Measurements from ENCODE around the gene AMIGO3.

The AMIGO3 gene

DNA sequence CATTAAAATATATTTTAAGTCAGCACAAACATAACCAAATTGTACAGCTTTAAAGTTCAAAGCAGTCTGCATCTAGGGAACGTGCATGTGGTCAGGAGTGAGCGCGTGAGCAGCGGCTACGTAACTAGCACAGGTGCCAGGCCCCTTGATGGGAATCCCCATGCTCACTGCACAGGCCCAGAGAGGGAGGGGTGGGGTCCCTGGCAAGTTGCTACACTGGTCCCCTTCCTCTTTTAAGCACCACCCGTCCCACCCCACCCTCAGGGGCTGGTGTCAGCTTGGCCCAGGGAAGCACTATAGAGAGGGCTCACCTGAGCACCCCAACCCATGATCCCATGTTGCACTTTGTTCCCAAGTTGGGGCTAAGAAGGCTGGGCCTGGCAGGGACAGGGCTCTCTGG lies 5.1 kb upstream of the AMIGO3 start:
- DNase-seq = no peak

DNA sequence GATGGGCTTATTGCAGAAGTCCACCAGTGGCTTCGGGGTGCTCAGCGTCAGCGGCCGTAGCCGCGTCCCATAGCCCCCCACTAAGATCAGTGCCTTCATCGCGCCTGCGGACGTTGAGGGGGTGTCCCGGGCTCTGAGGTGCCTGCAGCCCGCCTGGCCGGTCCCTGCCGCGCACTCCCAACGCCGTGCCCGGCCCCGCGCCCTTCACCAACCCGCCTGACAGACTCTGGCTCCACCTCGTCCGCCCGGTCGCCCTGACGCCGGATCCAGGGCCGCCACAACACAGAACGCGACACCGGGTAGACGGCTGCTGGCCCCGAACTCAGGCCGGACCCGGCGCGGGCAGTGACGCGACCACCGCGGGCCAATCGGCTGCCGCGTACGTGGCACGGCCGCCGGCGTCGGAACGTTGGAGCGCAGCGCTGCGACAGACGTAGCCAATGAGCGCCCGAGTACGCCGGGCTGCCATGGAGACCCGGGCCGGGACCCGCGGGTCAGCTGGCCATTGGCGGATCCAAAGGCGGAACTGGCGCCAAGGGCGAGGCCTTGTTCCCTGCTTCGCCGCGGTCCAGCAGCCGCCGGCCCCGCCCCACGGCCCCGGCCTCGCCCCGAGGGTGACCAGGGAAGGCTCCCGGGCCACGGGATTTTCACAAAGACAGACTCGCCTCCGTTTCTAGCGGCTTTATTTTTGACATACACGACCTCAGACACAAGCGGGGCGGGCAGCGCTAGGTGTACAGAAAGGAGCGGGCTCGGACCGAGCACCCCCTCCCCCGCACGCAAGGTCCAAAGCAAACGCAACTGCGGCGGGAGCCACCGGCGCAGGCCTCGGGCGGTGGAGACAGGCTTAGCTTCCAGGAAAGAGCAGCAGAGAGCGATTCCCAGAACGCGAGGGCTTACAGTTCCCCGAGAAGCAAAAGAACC lies 4.4 kb upstream of the AMIGO3 start, which contains the start of gene GMPPB:
GMPPB (minus strand) TSS at position 324 of the 924 bp plus-strand sequence; CDS start at position 99, 225 bp downstream.
- DNase-seq = peak; percentile 86

DNA sequence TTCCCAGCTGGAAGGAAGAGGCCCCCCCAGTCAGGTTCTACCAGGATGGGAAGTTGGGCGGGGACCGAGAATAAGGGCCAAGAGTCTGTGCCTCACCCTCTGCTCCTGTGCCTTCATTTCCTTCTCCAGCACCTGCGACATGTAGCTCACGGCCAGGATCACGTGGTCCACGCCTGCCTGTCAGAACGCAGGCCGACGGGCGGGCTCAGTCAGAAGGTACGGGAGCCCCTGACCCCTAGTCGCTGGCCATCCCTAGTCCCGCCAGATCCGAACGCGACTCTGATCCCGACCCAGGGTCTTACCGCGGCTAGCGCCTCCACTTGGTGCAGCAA lies 3.8 kb upstream of the AMIGO3 start:
- DNase-seq = peak; percentile 2

DNA sequence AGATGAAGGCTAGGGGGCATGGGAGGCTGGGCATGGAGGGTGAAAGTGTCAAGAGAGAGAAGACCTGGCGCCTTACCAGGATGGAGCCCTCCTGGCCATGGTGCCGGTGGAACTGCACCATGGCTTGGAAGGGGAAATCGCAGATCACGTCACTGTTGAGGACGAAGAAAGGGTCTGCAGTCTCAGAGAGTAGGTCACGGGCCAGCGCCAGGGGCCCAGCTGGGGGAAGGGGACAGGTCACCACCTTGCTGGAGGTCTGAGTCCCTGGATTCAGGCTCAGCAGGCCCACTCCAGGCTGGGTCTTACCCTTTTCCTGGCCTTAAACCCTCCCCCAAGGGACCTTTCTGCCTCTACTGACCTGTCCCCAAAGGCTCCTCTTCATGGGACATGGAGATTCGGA lies 3.4 kb upstream of the AMIGO3 start:
- DNase-seq = no peak

DNA sequence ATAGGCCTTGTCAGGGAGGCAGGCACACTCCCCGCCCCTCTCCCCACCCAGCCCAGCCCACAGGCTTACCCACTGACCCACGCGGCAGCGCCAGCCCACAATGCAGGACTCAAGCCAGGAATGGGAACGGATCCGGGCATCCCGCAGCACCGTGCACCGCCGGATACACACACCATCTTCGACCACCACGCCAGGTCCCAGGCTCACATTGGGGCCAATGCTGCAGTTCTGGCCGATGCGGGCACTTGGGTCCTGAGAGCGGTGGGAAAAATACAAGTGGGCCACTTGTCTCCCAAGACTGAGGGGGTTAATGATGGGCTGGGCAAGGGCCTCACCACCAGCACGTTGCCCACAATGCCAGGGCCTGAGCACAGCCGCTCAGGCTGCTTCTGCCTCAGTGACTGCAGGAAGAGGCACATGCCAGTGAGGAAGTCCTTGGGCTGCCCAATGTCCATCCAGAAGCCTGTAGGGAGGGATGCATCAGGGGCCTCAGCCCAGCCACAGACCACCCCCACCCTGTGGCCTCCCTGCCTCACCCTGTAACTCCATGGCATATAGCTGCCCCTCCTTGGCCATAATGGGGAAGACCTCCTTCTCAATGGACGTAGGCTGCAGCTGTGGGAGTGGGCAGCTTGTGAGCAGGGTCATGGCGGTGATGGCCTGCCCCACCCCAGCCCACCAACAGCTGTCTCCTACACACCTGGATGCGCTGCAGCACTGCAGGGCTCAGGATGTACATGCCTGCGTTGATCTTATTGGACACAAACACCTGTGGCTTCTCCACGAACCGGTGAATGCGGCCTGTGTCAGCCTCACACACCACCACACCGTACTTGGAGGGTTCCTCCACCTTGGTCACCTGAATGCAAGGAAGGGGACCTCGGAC lies 2.7 kb upstream of the AMIGO3 start:
- no peak for DNase-seq

DNA sequence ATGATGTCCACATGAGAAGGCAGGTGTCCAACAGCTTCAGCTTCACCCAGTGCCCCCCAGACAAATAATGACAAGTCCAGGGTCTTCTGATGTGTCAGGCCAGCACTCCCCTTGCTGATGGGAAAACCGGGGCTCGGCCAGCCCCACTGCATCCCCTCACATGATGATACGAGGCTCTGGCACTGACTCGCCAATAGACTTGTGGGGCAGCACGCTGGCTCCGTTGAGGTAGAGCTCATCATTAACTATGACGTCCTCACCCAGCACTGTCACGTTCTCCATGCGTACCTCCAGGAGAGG lies 2.1 kb upstream of the AMIGO3 start:
- no peak for DNase-seq

DNA sequence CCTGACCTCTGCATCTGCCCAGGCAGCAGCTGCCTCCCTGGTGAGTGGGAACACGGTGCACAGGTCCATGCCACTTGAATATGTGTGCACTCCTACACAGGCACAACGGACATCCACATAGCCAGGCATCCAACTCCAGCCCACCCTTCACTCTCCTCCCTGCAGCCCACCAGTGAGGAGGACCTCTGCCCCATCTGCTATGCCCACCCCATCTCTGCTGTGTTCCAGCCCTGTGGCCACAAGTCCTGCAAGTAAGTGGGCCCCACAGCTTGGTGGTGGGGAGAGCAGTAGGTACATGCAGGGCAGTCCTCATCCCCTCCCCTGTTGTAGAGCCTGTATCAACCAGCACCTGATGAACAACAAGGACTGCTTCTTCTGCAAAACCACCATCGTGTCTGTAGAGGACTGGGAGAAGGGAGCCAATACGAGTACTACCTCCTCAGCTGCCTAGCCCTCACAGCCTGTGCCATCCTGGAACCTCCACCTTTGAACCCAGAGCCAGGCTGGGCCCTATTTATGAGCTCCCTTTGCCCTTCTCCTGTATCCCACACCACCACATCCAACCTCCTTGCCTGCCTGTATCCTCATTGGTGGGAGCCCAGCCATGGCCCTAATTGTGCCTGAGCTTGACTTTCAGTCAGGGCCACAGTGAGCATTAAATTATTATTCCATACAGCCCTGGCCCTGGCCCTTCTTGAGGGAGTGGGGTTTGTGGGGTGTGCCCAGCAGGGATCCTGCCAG lies 1.5 kb upstream of the AMIGO3 start:
- DNase-seq = no peak

DNA sequence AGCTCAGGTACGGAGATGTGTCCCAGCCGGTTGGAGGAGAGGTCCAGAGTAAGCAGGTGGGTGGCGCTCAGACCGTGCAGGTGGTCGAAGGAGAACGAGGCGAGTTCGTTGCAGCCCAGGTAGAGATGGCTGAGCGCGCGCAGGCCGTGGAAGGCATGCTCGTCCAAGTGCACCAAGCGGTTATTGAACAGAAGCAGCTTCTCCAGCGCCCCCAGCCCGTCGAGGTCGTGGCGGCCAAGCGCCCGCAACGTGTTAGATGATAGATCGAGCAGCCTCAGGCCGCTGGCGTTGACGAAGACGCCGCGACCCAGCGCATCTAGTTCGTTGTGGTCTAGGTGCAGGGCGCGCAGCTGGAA lies 648 bp downstream of the AMIGO3 start:
- DNase-seq = no peak

DNA sequence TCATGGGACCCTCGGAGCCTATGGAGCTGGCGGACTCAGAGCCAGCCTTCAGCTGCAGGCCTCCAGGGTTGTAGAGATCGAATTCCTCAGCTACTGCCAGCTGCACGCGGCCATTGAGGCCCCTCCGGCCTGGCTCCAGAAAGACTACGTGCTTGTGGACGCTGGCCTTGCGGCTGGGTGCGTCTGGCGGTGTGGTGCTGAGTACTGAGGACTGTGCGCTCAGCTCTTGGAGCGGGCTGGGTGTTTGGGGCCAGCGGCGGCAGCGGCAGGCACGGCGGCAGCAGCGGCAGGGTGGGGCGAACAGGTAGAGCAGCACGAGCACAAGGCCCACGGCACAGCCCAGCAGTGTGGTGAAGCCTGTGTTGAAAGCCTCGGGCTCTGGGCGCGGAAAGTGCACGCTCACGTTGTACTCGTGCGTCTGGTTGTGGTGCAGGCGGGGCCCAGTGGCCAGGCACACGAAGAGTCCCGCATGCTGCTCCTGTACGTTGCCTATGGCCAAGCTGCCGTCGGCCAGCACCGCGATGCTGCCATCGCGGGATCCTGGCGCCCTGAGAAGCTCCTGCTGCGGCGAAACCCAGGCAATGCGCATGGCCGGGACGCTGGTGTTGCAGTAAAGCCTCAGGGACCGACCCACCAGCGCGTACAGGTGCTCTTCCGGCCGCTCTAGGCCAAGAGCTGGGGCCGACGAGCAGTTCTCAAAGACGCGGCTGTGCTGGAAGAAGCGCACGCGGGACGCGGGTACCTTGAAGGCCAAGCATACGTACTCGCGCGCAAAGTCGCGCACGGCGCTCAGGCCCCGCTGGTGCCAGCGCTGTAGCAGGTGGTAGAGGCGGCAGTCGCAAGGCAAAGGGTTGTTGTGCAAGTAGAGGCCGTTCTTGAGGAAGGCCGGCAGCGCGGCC lies 1.3 kb downstream of the AMIGO3 start:
- DNase-seq = no peak

DNA sequence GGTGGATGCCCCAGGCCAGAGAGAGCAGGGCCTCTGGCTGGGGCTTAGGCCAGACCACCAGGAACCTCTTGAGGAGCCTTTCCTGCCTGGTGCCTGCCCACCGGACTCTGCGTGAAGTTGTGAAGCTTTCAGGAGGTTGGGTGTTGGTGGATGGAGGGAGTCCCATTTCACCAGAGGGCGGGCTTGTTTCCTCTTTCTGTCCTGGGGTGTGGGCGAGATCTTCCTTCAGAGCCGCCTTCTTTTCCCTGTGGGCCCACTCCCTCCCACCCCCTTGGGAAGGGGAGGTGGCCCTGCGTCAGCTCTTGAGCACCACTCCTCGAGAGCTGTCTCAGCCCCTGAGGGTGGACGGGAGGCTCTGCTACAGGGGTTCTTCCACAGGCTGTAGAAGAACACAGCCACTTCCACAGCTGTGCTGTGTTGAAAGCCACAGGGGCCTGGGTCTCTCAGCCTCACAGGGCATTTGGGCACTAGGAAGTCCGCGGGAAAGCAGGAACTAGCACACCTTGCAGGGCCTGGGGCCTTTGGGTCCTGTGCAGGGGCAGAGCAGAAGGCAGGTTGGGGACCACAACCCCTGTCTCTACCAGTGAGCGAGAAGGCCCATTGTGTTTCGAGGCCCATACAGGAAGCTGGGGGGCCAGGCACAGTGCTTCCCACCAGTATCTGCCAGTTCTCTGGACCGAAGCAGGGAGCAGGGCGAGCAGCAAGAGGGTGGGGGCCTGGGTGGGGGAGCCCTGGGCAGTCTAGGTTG lies 2.1 kb downstream of the AMIGO3 start:
- DNase-seq = no peak

DNA sequence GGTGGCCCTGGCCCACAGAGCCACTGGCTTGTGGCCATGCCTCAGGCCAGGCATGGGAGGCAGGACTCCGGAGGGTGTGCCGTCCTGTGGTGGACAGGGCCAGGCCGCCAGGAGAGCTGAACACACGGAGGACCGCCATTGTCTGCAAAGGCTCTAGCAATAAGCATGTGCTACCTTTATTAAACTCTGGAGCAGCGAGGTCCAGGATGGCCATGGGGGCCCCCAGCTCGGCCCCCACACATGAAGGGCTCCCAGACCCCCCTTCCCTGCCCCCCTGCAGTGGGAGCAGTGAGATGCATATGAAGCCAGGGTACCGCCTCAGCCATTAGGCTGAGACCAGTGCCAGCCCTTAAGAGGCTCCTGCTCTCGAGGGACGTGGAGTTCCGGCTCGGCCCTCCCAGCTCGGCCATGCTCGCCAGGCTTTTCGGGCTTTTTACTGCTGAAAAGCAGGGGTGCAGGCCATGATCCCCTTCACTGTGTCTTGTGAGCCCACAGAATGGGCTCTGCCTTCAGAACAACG lies 2.7 kb downstream of the AMIGO3 start:
- no peak for DNase-seq

DNA sequence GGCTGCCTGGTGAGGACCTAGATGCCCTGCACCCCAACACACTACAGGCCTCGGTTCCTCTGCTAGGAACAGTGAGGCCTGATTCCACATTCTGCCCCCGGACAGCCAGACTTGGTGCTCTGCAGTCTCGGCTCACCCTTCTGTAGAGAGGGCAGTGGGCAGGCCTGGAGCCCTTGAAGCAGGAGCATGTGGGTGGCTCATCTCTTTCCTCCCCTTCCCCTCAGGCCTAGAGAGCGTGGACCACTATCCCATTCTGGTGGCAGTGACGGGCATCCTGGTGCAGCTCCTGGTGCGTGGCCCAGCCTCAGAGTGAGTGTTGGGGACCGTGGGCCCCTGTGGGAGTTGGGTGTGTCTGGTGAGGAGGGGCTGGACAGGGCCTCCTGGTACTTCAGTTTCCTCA lies 3.3 kb downstream of the AMIGO3 start:
- DNase-seq = no peak

DNA sequence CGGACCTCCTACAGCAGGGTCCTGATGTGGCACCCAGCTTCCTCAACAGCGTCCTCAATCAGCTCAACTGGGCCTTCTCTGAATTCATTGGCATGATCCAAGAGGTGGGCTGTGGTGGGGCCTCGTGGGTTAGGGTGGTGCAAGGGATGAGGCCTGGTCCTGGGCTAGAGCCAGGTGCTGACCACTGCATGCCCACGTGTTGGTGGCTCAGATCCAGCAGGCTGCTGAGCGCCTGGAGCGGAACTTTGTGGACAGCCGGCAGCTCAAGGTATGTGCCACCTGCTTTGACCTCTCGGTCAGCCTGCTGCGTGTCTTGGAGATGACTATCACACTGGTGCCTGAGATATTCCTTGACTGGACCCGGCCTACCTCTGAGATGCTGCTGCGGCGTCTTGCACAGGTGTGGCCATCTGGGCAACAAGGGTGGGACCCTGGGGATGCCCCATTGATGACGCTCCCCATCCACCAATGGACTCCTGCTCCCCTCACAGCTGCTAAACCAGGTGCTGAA lies 3.8 kb downstream of the AMIGO3 start:
- no peak for DNase-seq

DNA sequence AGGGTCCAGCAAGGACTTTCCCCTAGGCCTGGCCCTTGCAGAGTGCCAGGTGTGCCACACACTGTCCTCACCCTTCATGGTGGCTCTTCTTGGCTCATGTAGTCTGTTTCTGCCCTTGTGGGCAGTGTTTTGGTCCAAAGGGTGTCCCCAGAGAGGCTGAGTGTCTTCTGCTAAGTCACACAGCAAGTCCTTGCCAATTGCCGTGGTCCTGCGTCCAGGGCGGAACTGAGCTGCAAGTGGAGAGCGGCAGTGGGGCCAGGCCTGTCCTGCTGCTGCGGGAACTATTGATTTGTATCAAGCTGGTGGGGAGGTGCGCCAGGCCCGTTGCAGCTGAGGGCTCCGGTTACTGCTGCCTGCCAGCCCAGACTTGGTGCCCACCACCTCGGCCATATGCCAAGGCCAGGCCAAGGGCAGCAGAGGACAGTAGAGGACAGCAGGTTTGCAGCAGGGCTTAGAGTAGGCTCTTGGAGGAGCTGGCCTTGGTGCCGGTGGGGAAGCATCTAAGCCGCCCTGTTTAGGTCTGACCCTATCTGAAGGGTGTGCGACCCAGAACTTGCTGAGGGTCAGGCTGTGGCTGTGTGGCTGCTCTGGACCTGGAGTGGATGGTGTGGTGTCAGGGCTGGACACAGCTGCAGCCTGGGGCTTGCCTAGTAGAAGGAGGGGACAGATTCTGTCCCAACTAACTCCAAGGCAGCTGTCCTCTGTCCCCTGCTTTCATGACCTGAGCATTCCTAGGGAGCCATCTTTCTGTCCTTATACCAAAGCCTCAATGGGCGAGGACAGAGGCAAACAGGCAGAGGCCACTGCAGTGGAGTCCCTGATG lies 4.5 kb downstream of the AMIGO3 start:
- no peak for DNase-seq

DNA sequence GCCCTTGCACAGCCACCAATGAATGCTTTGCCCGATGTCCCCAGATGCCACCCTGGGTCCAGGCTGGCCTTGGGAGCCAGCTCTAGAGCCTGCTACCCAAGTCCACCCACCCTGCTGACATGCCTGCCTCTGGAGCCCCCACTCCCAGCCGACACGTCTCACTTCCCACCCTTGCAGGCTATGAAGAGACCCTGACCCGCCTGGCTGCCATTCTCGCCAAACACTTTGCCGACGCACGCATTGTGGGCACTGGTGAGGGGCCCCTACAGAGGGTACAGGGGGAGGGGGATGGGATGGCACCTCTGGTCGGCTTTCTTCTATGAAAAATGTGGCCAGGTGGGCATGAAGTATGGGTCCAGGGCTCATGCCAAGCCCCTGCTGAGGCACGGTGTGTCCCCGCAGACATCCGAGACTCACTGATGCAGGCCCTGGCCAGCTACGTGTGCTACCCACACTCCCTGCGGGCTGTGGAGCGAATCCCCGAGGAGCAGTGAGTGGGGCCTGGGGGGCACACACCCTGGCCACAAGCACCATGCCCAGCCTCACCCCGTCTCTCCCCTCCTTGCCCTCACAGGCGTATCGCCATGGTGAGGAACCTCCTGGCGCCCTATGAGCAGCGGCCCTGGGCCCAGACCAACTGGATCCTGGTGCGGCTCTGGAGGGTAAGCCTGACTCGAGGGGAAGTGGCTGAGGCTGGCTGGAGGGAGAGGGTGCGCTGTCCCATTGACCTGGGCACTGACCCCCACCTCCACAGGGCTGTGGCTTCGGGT lies 6.0 kb downstream of the AMIGO3 start:
- no peak for DNase-seq

DNA sequence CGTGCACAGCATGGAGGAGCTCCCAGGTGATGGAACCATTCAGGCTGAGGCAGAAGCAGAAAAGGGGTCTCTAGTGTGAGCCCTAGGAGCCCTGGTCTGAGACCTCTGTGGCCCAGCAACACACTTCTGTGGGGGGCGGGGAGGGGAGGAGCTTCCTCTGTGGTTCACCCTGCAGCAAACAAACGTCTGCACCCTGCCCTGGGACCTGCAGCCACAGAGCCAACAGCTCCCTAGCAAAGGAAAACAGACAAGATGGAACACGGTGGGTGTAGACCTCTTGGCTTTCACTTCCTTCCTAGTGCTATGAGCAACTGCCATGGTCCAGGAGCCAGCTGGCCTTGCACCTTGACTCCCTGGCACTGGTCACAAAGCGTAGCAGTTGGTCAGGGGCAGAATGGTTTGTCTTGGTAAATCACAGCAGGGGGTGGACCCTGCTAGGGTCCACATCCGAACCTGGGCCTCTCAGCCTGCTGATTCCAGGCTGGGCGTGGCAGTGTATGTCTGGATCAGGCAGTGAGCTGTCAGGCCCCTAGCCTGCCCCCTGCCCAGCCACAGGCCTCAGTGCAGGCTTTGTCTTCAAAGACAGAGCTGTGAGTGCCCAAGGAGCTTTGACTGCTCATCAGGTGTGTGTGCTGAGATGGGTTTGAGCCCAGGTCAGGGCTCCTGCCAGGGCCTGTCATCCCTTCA lies 6.7 kb downstream of the AMIGO3 start:
- DNase-seq = no peak

DNA sequence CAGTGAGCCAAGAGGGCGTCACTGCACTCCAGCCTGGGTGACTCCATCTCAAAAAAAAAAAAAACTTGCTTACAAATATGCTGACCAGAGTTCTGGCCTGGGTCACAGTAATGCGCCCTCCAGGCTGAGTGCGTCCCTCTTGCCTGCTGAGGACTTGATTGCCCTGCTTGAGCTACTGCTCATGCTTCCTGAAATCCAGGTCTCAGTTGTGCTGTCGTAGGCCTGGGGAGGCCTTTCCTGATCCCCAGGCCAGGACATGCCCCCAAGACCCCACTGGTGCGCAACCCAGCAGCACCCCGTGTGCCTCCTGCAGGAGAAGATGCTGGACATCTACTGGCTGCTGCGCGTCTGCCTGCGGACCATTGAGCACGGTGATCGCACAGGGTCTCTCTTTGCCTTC lies 7.3 kb downstream of the AMIGO3 start:
- DNase-seq = no peak

DNA sequence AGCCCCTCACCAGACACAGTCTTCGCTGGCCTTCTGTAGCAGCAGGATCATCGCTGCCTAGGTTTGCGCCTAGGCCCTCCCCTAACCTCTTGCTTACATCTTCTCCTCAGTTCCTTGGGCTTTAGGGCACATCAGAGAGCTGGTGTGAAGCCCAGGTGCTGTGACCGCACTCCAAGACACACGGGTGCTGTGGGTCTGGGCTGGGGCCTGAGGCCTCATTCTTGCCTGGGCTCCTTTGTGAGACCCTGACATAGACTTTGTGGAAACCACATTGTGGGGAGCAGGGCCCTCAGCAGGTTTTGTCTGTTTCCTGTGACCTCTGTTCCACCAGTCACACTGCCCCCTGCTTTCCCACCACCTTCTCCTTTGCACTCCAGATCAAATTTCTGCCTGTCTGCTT lies 8.0 kb downstream of the AMIGO3 start:
- DNase-seq = no peak

DNA sequence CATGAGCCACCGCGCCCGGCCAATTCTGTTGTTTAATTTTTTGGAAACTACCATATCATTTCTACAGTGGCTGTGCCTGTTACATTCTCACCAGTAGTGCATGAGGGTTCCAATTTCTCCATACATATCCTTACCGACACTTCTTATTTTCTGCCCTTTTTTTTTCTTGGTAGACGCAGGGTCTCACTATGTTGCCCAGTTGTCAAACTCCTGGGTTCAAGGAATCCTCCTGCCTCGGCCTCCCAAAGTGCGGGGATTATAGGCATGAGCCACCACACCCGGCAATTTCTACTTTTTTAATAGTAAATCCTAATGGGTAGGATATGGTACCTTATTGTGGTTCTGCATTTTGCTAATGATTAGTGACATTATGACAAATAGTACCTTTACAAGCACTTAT lies 9.6 kb downstream of the AMIGO3 start:
- no peak for DNase-seq

Measured in NCI-H774 (cell line).